Esophagus squamous epithelium (tissue), 5 donors: Measurements from ENCODE around the gene TSPAN9. TPM values are rescaled to one million over a fixed set of nuclear protein-coding genes. Genes with fewer than 3 reads are reported as not detected.

Experiments
- DNase-seq: peaks from one replicate; lab custom pipeline; 2025; lab: John Stamatoyannopoulos, UW
- H3K27ac ChIP-seq, 4 donors: fragments of 200-600 bp; sonication (generic); one replicate each; pipeline ENCODE4 v1.5.1; 2016 to 2019; ENCODE audit warnings: mild to moderate bottlenecking in 1 of 4
- H3K27me3 ChIP-seq, 4 donors: fragments of 200-600 bp; sonication (generic); 1 replicate in 3 of 4; 2 replicates in 1 of 4; pipeline versions ENCODE4 v1.5.1 to v1.6.0; 2017 to 2021; ENCODE audit warnings: antibody characterized with exemption in 1 of 4
- H3K36me3 ChIP-seq, 3 donors: fragments of 200-600 bp; sonication (generic); one replicate each; pipeline ENCODE4 v1.5.1; 2016 to 2019
- H3K4me1 ChIP-seq, 3 donors: fragments of 200-600 bp; sonication (generic); one replicate each; pipeline ENCODE4 v1.5.1; 2017 to 2019
- H3K4me3 ChIP-seq, 4 donors: fragments of 200-600 bp; sonication (generic); 1 replicate in 3 of 4; 2 replicates in 1 of 4; pipeline ENCODE4 v1.5.1; 2016 to 2019; ENCODE audit warnings: mild to moderate bottlenecking in 2 of 4, moderate library complexity in 1 of 4
- H3K9me3 ChIP-seq, 3 donors: fragments of 200-600 bp; sonication (generic); one replicate each; pipeline ENCODE4 v1.5.1; 2016 to 2019
- CTCF ChIP-seq, 6 experiments: fragments of 450-650 bp in 4 of 6; fragments of 200-600 bp in 2 of 6; sonication (generic) in 2 of 6; IDR thresholded peaks; one replicate each; pipeline ENCODE4 v1.5.1; 2016 to 2019; ENCODE audit warnings: antibody characterized with exemption in 6 of 6, mild to moderate bottlenecking in 4 of 6, moderate library complexity in 4 of 6
- POLR2A ChIP-seq, 4 donors: fragments of 450-650 bp; IDR thresholded peaks; one replicate each; pipeline ENCODE4 v1.6.1; 2017; ENCODE audit warnings: antibody characterized with exemption in 4 of 4, mild to moderate bottlenecking in 4 of 4, moderate library complexity in 3 of 4
- WGBS, 2 donors: methylation state at CpG; one replicate each; pipeline ENCODE4 v1.1.5; 2018; 5-methylcytosine and 5-hydroxymethylcytosine counted together
- intact Hi-C: fragments of 100-400 bp; cut with DNase I; formaldehyde crosslinking; loops from one replicate; pipeline ENCODE4 v1.15.0; 2022
- total RNA-seq, 4 donors: library from RNA; depleted of rRNA; stranded (reverse); fragments of >200 nt; gene quantifications; one replicate each; pipeline ENCODE4 v1.1.0, GENCODE V29; 2016
- donor health status: DM: yes; HTN: yes; CAD: no.

TSPAN9 gene
- total RNA-seq, 4 donors from 2014 or later = 10.6 to 23.7 (median 17.6) TPM

- WGBS, 2 donors = 62 to 79% methylated on average over 5 to 11 of the region's 27 CpGs
- H3K9me3 ChIP-seq = no peaks in the 10 kb centered on the region
- H3K4me1 ChIP-seq = peaks cover 0 to 8% (median 0%) of the 10 kb centered on the region in 3 donors
- intact Hi-C loops = loop anchor here (10.0 kb wide), 1 partner anchor 178 kb away; the partner anchor contains the start of gene TEX52
- TF ChIP-seq POLR2A (IDR thresholded peaks at IDR 0.05) (no peak), CTCF (IDR thresholded peaks at IDR 0.05) (no peak)
- no peak overlapping the region for H3K27ac ChIP-seq
- H3K27me3 ChIP-seq = no peaks in the 10 kb centered on the region
- DNase-seq = no peak
- H3K36me3 ChIP-seq = peaks cover 0 to 34% (median 2%) of the 10 kb centered on the region in 3 donors
- H3K4me3 ChIP-seq = no peak overlapping the region
Observed at GRCh38 chr12:3032770-3033538, 44.2 kb upstream of the TSPAN9 start.

GRCh38 chr12:3033539-3033867 is 43.7 kb upstream of the TSPAN9 start:
- Histone ChIP-seq H3K4me3 (no peak overlapping the region), H3K9me3 (no peaks in the 10 kb centered on the region), H3K36me3 (peaks cover 0 to 37% (median 4%) of the 10 kb centered on the region in 3 donors), H3K27me3 (no peaks in the 10 kb centered on the region), H3K4me1 (peaks cover 0 to 8% (median 0%) of the 10 kb centered on the region in 3 donors), H3K27ac (no peak overlapping the region)
- DNase-seq = no peak
- TF ChIP-seq CTCF (IDR thresholded peaks at IDR 0.05) (no peak), POLR2A (IDR thresholded peaks at IDR 0.05) (no peak)
- 94 to 100% methylated on average over 1 to 2 of the region's 8 CpGs for WGBS, 2 donors
- intact Hi-C loops = loop anchor here (10.0 kb wide), 1 partner anchor 179 kb away; the partner anchor contains the start of gene TEX52

GRCh38 chr12:3034067-3034750 is 43.0 kb upstream of the TSPAN9 start:
- no peak for DNase-seq
- TF ChIP-seq POLR2A (IDR thresholded peaks at IDR 0.05) = no peak
- peak in 5 of 6 experiments; percentile 21 to 66 (median 54) for TF ChIP-seq CTCF (IDR thresholded peaks at IDR 0.05)
- intact Hi-C loops = loop anchor here (10.0 kb wide), 1 partner anchor 179 kb away; the partner anchor contains the start of gene TEX52
- H3K4me1 ChIP-seq = peaks cover 0 to 8% (median 0%) of the 10 kb centered on the region in 3 donors
- H3K4me3 ChIP-seq = no peak overlapping the region
- H3K27me3 ChIP-seq = no peaks in the 10 kb centered on the region
- 47 to 91% methylated on average over 4 to 7 of the region's 10 CpGs for WGBS, 2 donors
- no peak overlapping the region for H3K27ac ChIP-seq
- peaks cover 0 to 39% (median 4%) of the 10 kb centered on the region in 3 donors for H3K36me3 ChIP-seq
- H3K9me3 ChIP-seq = no peaks in the 10 kb centered on the region

DNA sequence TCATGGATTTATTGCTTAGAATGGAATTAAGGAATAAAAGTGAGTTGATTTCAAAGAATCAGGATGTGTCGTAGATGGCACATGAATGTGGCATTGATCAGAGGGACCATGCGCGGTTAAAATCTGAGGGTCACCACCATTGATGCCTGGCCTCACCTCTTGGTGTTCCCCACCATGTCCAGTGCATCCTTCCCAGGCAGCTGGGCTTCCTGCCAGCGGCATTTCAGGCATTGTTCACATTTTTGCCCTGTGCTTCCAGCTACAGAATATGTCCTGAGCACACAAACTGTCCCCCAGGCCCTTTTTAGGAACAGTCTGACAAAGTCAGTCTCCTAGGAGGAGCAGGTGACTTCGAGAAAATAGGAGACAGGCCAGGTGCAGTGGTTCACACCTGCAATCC is 42.0 kb upstream of the TSPAN9 start:
- H3K27ac ChIP-seq = no peak overlapping the region
- H3K27me3 ChIP-seq = no peaks in the 10 kb centered on the region
- whole genome bisulfite sequencing, 2 donors = 80 to 88% methylated on average over 4 to 5 of the region's 5 CpGs
- intact Hi-C loops = loop anchor here (10.0 kb wide), 1 partner anchor 180 kb away; the partner anchor contains the start of gene TEX52
- H3K9me3 ChIP-seq = no peaks in the 10 kb centered on the region
- H3K36me3 ChIP-seq = peaks cover 0 to 49% (median 4%) of the 10 kb centered on the region in 3 donors
- H3K4me3 ChIP-seq = no peak overlapping the region
- peaks cover 0 to 8% (median 0%) of the 10 kb centered on the region in 3 donors for H3K4me1 ChIP-seq
- no peak for DNase-seq
- TF ChIP-seq POLR2A (IDR thresholded peaks at IDR 0.05) (no peak), CTCF (IDR thresholded peaks at IDR 0.05) (no peak)
